Aorta (tissue), 5 donors: ENCODE measurements around the gene RNF213. TPM values are rescaled to one million over a fixed set of nuclear protein-coding genes. Genes with fewer than 3 reads are reported as not detected.
A peak's percentile ranks its signal among the peaks of the same experiment; 100 is the strongest.

Source experiments
- ATAC-seq: fragments of 200-7000 bp; cut with Tn5 transposase; one replicate; pipeline ENCODE4 v1.9.1; 2022; ENCODE audit warnings: moderate library complexity; ENCODE audit not compliant: low FRiP score
- DNase-seq, 2 donors: peaks; one replicate each; pipeline ENCODE4 v3.0.0-alpha.2; 2020
- H3K27ac ChIP-seq, 2 donors: one replicate each; pipeline ENCODE4 v1.5.1; 2013; ENCODE audit warnings: low read length in 2 of 2, mild to moderate bottlenecking in 2 of 2, moderate library complexity in 2 of 2, control low read depth in 1 of 2, inconsistent platforms in 1 of 2, low read depth in 1 of 2
- H3K27me3 ChIP-seq, 2 donors: one replicate each; pipeline ENCODE4 v1.6.1; 2013; ENCODE audit warnings: control low read depth in 1 of 2, low read length in 1 of 2, mild to moderate bottlenecking in 1 of 2, moderate library complexity in 1 of 2; ENCODE audit not compliant: insufficient read depth in 2 of 2, control insufficient read depth in 1 of 2
- H3K36me3 ChIP-seq, 2 donors: one replicate each; pipeline ENCODE4 v1.6.1; 2013; ENCODE audit warnings: control low read depth in 1 of 2, low read length in 1 of 2, mild to moderate bottlenecking in 1 of 2; ENCODE audit not compliant: insufficient read depth in 2 of 2, control insufficient read depth in 1 of 2
- H3K4me1 ChIP-seq, 2 donors: one replicate each; pipeline ENCODE4 v1.6.1; 2013; ENCODE audit warnings: low read length in 2 of 2, control low read depth in 1 of 2, mild to moderate bottlenecking in 1 of 2, moderate library complexity in 1 of 2; ENCODE audit not compliant: insufficient read depth in 2 of 2, control insufficient read depth in 1 of 2
- H3K4me3 ChIP-seq, 2 donors: one replicate each; pipeline ENCODE4 v1.5.1; 2013; ENCODE audit warnings: low read length in 2 of 2, control low read depth in 1 of 2, mild to moderate bottlenecking in 1 of 2
- H3K9me3 ChIP-seq: one replicate; pipeline ENCODE4 v1.6.1; 2013; ENCODE audit warnings: mild to moderate bottlenecking, low read length; ENCODE audit not compliant: control insufficient read depth
- WGBS, 2 donors: extraction: QIAGEN DNeasy Blood & Tissue Kit; methylation state at CpG; one replicate each; pipeline ENCODE4 v1.1.7; 2013; 5-methylcytosine and 5-hydroxymethylcytosine counted together
- intact Hi-C, 2 donors: fragments of 100-400 bp; cut with DNase I; formaldehyde crosslinking; loops; one replicate each; pipeline versions ENCODE4 v1.14.2 to v1.15.0; 2022
- polyA plus RNA-seq, 2 donors: library from polyadenylated mRNA; stranded (reverse); fragments of 200-250 nt; gene quantifications; one replicate each; pipeline ENCODE4 v1.2.3, GENCODE V29; 2013
- total RNA-seq, 2 donors: library from RNA; stranded (reverse); fragmentation: NEBNext Ultra II Directional; extraction: Animal tissue kit (Norgen Biotek cat#: 25700); gene quantifications; one replicate each; pipeline ENCODE4 v1.2.1, GENCODE V29; 2021
- donor health status: healthy with polysubstance abuse.
- donor health status: Bipolar disorder and iron deficiency.
- donor health status: DM: no; HTN: no; CAD: no.
- donor health status: DM: no; HTN: no; CAD: no.
- donor health status: DM: yes; HTN: yes; CAD: no.

The RNF213 gene
- total and polyA plus RNA-seq, 4 donors, result 18.7 to 231 (median 105) TPM

- WGBS, 2 donors, result 2 to 3% methylated on average over 45 of the region's 45 CpGs
- intact Hi-C loops, result no loop called here
- DNase-seq, result peak; percentile 74 to 86
Measured at GRCh38 chr17:80261159-80261894, 675 bp downstream of the RNF213 start.

GRCh38 chr17:80261895-80262279 lies 1.2 kb downstream of the RNF213 start:
- Histone ChIP-seq H3K36me3 (no peaks in the 10 kb centered on the region), H3K27me3 (no peaks in the 10 kb centered on the region), H3K27ac (no peak overlapping the region), H3K4me1 (no peaks in the 10 kb centered on the region), H3K9me3 (no peaks in the 10 kb centered on the region), H3K4me3 (no peak overlapping the region)
- ATAC-seq (no peak), DNase-seq (no peak)
- 34 to 47% methylated on average over 8 of the region's 8 CpGs for WGBS, 2 donors
- intact Hi-C loops, result no loop called here

More at GRCh38 chr17:80261159-80261894, 675 bp downstream of the RNF213 start:
- H3K36me3 ChIP-seq, result no peaks in the 10 kb centered on the region
- no peaks in the 10 kb centered on the region for H3K9me3 ChIP-seq
- no peaks in the 10 kb centered on the region for H3K27me3 ChIP-seq
- H3K27ac ChIP-seq, result peak overlapping the region; percentile 37 to 69
- H3K4me3 ChIP-seq, result peak overlapping the region; percentile 50 to 90
- H3K4me1 ChIP-seq, result no peaks in the 10 kb centered on the region
- peak; percentile 52 for ATAC-seq

- Histone ChIP-seq H3K27ac (no peak overlapping the region), H3K27me3 (no peaks in the 10 kb centered on the region), H3K4me1 (no peaks in the 10 kb centered on the region), H3K9me3 (no peaks in the 10 kb centered on the region), H3K4me3 (no peak overlapping the region), H3K36me3 (no peaks in the 10 kb centered on the region)
- intact Hi-C loops, result no loop called here
- 71 to 78% methylated on average over 3 of the region's 3 CpGs for WGBS, 2 donors
- no peak for ATAC-seq
- DNase-seq, result no peak
Measured at GRCh38 chr17:80262291-80262690, 1.6 kb downstream of the RNF213 start.

- intact Hi-C loops, result no loop called here
- WGBS, 2 donors, result 79 to 80% methylated on average over 8 of the region's 8 CpGs
Measured at GRCh38 chr17:80262775-80263244, 2.2 kb downstream of the RNF213 start.

GRCh38 chr17:80263253-80264204 lies 2.9 kb downstream of the RNF213 start:
- H3K9me3 ChIP-seq, result no peaks in the 10 kb centered on the region
- DNase-seq, result peak; percentile 86 to 90
- no peaks in the 10 kb centered on the region for H3K4me1 ChIP-seq
- peak; percentile 79 for ATAC-seq
- H3K36me3 ChIP-seq, result no peaks in the 10 kb centered on the region
- H3K4me3 ChIP-seq, result no peak overlapping the region
- intact Hi-C loops, result no loop called here
- 63 to 68% methylated on average over 19 of the region's 19 CpGs for WGBS, 2 donors
- no peaks in the 10 kb centered on the region for H3K27me3 ChIP-seq
- H3K27ac ChIP-seq, result no peak overlapping the region

More at GRCh38 chr17:80262775-80263244, 2.2 kb downstream of the RNF213 start:
- Histone ChIP-seq H3K36me3 (no peaks in the 10 kb centered on the region), H3K4me1 (no peaks in the 10 kb centered on the region), H3K4me3 (no peak overlapping the region), H3K27me3 (no peaks in the 10 kb centered on the region), H3K27ac (no peak overlapping the region), H3K9me3 (no peaks in the 10 kb centered on the region)
- DNase-seq, result no peak
- no peak for ATAC-seq

- no peaks in the 10 kb centered on the region for H3K4me1 ChIP-seq
- H3K27me3 ChIP-seq, result no peaks in the 10 kb centered on the region
- no peak overlapping the region for H3K27ac ChIP-seq
- no peak overlapping the region for H3K4me3 ChIP-seq
- 86 to 87% methylated on average over 19 of the region's 19 CpGs for WGBS, 2 donors
- H3K9me3 ChIP-seq, result no peaks in the 10 kb centered on the region
- no peaks in the 10 kb centered on the region for H3K36me3 ChIP-seq
- ATAC-seq (no peak), DNase-seq (no peak)
- intact Hi-C loops, result no loop called here
Measured at GRCh38 chr17:80264205-80265075, 3.8 kb downstream of the RNF213 start.

GRCh38 chr17:80265205-80266068 lies 4.8 kb downstream of the RNF213 start:
- no peak overlapping the region for H3K27ac ChIP-seq
- no peaks in the 10 kb centered on the region for H3K27me3 ChIP-seq
- intact Hi-C loops, result no loop called here
- DNase-seq, result no peak
- H3K4me1 ChIP-seq, result no peaks in the 10 kb centered on the region
- H3K4me3 ChIP-seq, result no peak overlapping the region
- ATAC-seq, result no peak
- no peaks in the 10 kb centered on the region for H3K36me3 ChIP-seq
- no peaks in the 10 kb centered on the region for H3K9me3 ChIP-seq
- 93 to 96% methylated on average over 17 of the region's 17 CpGs for WGBS, 2 donors
